Activated CD4-positive, alpha-beta T cell treated with anti-CD3 and anti-CD28 coated beads, Interleukin-2, amount 50 U/mL, for 24 hours (primary cell): ENCODE results near the gene LCTL.
A peak's percentile ranks its signal among the peaks of the same experiment; 100 is the strongest.
"Not testable (repeated sequence)": the region's sequence is repeated elsewhere in the genome, so short reads cannot be mapped to it uniquely, and the experiment has no call there.

Experiments used
- DNase-seq, 2 donors: peaks; one replicate each; pipeline ENCODE4 v3.0.0-alpha.2; 2020; ENCODE audit warnings: low read depth in 1 of 2, low spot score in 1 of 2

The LCTL gene

DNA sequence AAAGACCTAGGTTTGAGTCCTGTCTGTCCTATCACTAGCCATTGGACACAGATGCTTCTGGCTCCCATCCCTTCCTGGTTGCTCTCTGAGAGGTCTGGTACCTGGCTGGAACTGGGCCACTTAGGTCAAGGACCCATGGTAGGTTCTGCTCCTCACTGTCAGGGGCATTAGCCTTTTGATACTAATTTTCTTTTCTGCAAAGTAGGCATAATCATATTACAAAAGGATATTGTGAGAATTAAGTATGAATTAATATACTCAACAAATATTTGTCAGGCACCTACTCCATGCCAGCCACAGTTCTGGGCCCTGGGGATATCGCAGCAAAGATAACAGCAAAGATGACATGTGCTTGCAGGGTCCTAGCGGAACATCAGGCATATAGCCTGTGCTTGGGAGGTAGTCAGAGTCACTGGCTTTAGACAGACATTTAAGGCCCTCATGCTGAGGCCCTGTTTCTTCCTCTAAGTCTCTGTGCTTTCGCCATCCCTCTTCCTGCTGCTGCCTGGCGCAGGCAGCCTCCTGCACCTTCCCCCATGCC is 25.6 kb upstream of the LCTL start:
- DNase-seq, result no peak

GRCh38 chr15:66590435-66590834 is 24.6 kb upstream of the LCTL start:
- DNase-seq, result no peak

- DNase-seq, result not testable (repeated sequence)
These were observed 23.6 kb upstream of the LCTL start for GRCh38 chr15:66589429-66589828.

DNA sequence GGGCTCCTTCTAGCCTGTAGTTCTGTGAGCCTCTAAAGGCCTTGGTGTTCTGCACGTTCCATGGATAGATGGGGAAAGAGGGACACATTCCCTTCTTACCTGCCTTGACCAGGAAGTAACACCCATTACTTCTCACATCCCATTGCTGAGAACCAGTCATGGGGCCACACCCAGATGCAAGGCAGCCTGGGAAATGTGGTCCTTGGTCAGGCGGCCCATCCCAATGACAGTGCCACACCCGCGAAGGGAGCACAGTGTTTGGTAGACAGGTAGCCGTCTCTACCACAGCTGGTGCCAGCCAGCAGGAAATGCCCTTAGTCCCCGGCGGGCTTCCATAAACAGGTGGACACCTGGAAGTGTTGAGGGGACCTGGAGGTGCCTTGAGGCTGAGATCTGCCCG is 23.2 kb upstream of the LCTL start:
- no peak for DNase-seq

DNA sequence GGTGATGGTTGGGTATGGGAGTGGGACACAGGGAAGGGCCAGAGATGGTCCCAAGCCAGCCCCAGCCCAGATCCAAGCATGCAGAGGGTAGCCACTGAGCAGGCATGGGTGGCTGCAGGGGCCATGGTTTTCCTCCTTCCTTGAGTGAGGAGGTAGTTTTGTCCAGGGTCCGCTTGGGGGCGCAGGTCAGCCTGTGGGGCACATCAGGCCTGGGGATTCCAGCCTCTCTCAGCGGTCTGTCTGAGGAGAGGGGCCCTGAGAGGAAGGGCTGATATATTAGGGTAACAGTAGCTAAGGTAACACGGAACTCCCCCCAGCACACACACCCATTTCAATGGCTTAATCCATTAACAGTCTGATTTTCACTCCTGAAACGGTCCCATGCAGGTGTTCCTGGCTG is 22.7 kb upstream of the LCTL start:
- DNase-seq, result no peak

DNA sequence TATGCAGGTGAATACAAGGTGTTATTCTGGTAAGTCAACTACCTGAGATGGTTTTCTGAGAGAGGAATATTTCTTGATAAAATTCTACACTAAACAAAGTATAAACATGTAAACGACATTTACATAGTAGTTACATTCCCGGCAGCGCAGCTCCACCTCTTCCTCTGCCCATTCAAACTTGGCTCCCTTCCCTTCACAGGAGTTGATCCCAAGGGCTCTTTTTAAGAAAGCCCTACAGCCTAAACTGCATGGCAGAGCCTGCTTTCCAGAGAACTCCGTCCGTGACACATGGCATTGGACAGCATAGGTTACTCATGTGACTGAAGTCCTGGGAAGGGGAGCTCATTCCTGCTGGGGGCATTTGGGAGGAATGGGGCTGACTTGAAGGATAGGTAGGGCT is 22.0 kb upstream of the LCTL start:
- no peak for DNase-seq

DNA sequence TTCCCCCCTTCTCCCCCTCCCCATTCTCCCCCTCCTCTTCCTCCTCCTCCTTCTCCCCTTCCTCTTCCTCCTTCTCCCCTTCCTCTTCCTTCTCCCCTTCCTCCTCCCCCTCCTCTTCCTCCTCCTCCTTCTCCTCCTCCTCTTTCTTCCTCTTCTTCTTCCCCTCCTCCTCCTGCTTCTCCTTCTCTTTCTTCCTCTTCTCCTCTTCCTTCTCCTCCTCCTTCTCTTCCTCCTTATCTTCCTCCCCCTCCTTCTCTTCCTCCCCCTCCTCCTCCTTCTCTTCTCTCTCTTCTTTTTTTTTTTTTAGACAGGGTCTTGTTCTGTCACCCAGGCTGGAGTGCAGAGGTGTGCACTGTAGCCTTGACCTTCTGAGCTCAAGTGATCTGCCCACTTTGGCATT is 21.2 kb upstream of the LCTL start:
- no peak for DNase-seq

DNA sequence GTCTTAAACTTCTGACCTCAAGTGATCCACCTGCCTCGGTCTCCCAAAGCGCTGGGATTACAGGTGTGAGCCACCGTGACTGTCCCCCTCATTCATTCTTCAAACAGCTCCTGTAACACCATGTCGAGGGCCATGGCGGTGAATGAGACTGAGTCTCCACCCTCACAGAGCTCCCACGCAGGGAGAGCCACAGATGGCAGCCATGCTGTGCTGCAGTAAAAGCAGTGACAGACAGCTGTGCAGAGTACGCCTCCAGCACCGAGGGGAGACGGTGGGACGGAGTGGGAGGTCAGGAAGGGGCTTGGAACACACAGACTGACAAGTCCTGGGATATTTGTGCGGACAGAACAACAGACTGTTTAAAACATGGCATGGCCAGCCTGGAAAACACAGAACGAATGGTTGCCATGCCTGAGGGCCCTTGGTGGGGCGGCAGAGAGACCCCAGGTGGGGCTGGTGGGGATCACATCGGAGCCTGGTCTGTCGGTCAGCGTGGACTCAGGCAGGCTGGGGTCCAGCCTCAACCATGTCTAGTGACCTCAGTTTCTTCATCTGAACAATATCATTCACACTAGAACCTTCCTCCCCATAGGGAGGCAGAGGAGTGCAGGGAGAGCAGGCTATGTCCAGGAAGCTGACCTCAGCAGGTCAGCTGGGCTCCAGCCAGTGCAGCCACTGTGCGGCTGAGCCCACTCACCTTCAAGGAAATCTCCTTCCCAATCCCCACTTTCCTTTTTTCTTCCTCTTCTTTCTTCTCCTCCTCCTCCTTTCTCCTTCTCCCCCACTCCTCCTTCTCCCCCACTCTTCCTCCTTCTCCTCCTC is 20.6 kb upstream of the LCTL start:
- no peak for DNase-seq

DNA sequence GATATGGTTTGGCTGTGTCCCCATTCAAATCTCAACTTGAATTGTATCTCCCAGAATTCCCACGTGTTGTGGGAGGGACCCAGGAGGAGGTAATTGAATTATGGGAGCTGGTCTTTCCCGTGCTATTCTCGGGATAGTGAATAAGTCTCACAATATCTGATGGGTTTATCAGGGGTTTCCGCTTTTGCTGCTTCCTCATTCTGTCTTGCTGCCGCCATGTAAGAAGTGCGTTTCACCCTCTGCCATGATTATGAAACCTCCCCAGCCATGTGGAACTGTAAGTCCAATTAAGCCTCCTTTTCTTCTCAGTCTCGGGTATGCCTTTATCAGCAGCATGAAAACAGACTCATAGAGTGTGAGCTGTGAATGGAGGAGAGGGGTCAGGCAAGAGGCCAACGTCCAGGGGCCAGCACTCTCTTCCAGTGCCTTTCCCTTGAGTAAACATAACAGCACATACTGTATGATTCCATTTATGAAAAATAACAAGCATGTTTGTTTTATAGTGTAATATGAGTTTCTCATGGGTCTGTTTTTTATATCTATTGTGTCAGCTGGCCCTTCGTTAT is 16.3 kb upstream of the LCTL start:
- no peak for DNase-seq

GRCh38 chr15:66580643-66581042 is 14.8 kb upstream of the LCTL start:
- DNase-seq, result no peak

DNA sequence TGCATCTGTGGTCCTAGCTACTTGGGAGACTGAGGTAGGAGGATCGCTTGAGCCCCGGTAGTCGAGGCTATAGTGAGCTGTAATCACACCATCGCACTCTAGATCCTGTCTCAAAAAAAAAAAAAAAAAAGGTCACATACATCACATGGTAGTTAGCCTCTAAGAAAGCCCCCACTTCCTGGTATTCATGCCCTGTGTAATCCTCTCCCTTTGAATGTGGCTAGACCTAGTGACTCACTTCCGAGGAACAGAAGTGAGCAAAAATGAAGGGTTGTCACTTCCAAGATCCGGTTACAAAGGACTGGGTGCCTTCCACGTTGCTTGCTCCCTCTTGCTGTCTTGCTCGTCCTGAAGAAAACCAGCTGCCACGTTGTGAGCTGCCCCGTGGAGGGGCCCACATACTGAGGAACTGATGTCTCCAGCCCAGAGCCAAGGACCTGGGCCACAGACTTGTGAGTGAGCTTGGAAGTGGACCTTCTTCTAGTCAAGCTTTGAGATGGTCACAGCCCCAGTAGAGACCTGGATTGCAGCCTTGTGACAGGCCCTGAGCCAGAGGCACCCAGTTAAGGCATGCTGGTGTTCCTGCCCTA is 12.6 kb upstream of the LCTL start:
- DNase-seq, result no peak

- no peak for DNase-seq
These were observed 8.8 kb upstream of the LCTL start for GRCh38 chr15:66574596-66574950.

- no peak for DNase-seq
These were observed 8.2 kb upstream of the LCTL start for GRCh38 chr15:66573719-66574595.

DNA sequence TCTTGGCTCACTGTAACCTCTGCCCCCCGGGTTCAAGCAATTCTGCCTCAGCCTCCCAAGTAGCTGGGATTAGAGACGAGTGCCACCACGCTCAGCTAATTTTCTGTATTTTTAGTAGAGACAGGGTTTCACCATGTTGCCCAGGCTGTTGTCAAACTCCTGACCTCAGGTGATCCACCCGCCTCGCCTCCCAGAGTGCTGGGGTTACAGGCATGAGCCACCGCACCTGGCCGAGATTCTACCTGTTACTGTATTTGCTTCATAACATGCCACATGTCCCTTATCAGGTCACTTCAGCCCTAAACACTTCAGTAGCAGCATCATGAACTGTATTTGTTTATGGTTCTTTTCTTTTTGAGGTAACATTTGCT is 7.5 kb upstream of the LCTL start:
- no peak for DNase-seq

- DNase-seq, result no peak
These were observed 6.3 kb upstream of the LCTL start for GRCh38 chr15:66572146-66572545.

- no peak for DNase-seq
These were observed 5.2 kb upstream of the LCTL start for GRCh38 chr15:66570842-66571478.

DNA sequence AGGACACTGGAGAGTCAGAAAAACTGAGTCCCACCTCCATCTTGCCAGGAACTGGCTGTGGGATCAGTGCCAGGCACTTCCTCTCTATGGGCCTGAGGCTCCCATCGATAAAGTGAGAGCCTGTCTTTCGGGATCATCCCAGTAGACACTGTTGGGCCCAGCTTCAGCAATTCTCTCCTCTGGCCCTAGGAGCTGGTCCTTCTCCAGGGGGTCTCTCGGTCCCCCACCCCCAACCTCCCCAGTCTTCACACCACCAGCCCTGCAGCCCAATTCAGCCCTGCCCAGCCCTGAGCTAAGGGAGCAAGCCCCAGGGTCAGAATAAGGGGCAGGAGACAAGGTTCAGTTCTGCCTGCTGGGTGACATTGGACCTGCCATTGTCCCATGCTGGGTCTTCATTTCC is 4.5 kb upstream of the LCTL start:
- no peak for DNase-seq

DNA sequence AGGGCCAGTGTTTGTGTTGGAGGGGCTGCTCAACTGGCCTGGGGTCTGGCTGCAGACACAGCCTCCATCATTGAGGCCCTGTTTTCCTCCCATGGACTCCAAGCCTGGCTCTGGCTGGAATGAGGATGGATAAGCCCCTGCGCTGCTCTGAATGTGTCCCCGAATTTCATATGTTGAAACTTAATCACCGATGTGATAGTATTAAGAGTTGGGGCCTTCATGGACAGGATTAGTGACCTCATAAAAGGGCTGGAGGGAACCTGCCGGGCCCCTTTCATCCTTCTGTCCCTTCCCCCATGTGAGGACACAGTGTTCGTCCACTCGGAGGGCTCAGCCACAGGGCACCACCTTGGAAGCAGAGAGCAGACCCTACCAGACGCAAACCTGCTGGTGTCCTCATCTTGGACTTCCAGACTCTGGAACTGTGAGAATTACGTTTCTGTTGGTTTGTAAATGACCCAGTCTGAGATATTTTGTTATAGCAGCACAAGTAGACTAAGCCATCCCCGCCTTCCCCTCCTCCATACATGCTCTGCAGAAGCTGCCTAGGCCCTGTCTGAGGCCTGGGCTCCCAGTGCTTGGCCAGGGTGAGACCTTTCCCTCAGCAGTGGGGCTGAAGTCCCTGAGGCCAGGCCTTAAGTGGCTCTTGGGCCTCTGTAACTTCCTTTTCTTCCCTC is 3.8 kb upstream of the LCTL start:
- no peak for DNase-seq

DNA sequence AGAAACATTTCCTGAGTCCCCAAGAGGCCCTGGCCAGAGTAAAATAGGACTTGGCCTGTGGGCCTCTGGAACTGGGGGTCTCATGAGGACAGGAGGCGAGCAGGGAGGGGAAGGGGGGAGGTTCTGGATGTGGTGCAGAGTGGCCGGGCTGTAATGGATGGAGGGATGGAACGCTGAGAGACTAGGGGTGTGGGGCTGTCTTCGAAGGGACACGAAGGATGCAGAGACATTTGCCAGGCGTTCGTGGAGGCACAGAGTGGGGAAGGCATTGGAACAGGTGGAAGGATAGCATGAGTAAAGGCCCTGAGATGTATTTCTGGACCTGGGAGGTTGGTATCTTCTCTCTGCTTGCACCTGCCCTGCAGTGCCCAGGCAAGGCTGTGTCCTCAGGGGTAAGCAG is 2.1 kb upstream of the LCTL start:
- no peak for DNase-seq

- peak; percentile 27 to 39 for DNase-seq
These were observed 1.2 kb upstream of the LCTL start for GRCh38 chr15:66566963-66567531.
